DOHH2 (cell line): ENCODE results near the gene STOML1.

Experiments
- H3F3A ChIP-seq: fragments of 200-600 bp; sonication (generic), shearing (Covaris generic); 2 replicates; pipeline ENCODE4 v1.6.0; 2016; ENCODE audit warnings: antibody characterized with exemption, mild to moderate bottlenecking; ENCODE audit not compliant: control insufficient read depth, insufficient read depth
- H3K27ac ChIP-seq: fragments of 200-600 bp; sonication (generic); 2 replicates; pipeline ENCODE4 v1.5.1; 2014; ENCODE audit warnings: low read depth, mild to moderate bottlenecking, low read length, moderate library complexity
- H3K27me3 ChIP-seq: fragments of 200-600 bp; sonication (generic); 2 replicates; pipeline ENCODE4 v1.6.1; 2014; ENCODE audit warnings: mild to moderate bottlenecking, low read length, mixed read lengths; ENCODE audit not compliant: control insufficient read depth
- H3K36me3 ChIP-seq: fragments of 200-600 bp; sonication (generic); 2 replicates; pipeline ENCODE4 v1.6.1; 2014; ENCODE audit warnings: mild to moderate bottlenecking, low read length, moderate library complexity, mixed read lengths; ENCODE audit not compliant: control insufficient read depth
- H3K4me1 ChIP-seq: fragments of 200-600 bp; sonication (generic); 2 replicates; pipeline ENCODE4 v1.6.1; 2014; ENCODE audit warnings: mild to moderate bottlenecking, low read length, mixed read lengths; ENCODE audit not compliant: control insufficient read depth
- H3K4me2 ChIP-seq: fragments of 200-600 bp; sonication (generic); 2 replicates; pipeline ENCODE4 v1.6.0; 2014; ENCODE audit warnings: mild to moderate bottlenecking, low read length, moderate library complexity
- H3K4me3 ChIP-seq: fragments of 200-600 bp; sonication (generic); 2 replicates; pipeline ENCODE4 v1.5.1; 2014; ENCODE audit warnings: mild to moderate bottlenecking, low read length, mixed read lengths
- H3K79me2 ChIP-seq: fragments of 200-600 bp; sonication (generic); 2 replicates; pipeline ENCODE4 v1.6.1; 2014; ENCODE audit warnings: mild to moderate bottlenecking, low read length, mixed read lengths; ENCODE audit not compliant: control insufficient read depth
- H3K9me2 ChIP-seq: fragments of 200-600 bp; sonication (generic); replicated peaks from 2 replicates; pipeline ENCODE4 v1.6.1; 2014; ENCODE audit warnings: mild to moderate bottlenecking, low read length, mixed read lengths; ENCODE audit not compliant: control insufficient read depth
- H3K9me3 ChIP-seq: fragments of 200-600 bp; sonication (generic); 2 replicates; pipeline ENCODE4 v1.6.1; 2014; ENCODE audit warnings: antibody characterized with exemption, low read length, mixed read lengths; ENCODE audit not compliant: control insufficient read depth, insufficient read depth
- H4K20me1 ChIP-seq: fragments of 200-600 bp; sonication (generic); 2 replicates; pipeline ENCODE4 v1.6.0; 2014; ENCODE audit warnings: low read depth, mild to moderate bottlenecking, antibody characterized with exemption, low read length, moderate library complexity; ENCODE audit not compliant: control insufficient read depth, insufficient read depth
- EZH2phosphoT487 ChIP-seq: fragments of 200-600 bp; sonication (generic); IDR thresholded peaks from 2 replicates; pipeline ENCODE4 v1.6.1; 2017; ENCODE audit warnings: borderline replicate concordance, mild to moderate bottlenecking, antibody characterized with exemption, low read length, moderate library complexity, mixed read lengths
- TF ChIP-seq, protein P1 (sequence below): fragments of 200-600 bp; sonication (generic); IDR thresholded peaks from one replicate; pipeline ENCODE4 v1.5.1; 2014; ENCODE audit warnings: antibody characterized with exemption, mild to moderate bottlenecking, low read depth, low read length; ENCODE audit not compliant: poor library complexity, severe bottlenecking

Gene STOML1

DNA sequence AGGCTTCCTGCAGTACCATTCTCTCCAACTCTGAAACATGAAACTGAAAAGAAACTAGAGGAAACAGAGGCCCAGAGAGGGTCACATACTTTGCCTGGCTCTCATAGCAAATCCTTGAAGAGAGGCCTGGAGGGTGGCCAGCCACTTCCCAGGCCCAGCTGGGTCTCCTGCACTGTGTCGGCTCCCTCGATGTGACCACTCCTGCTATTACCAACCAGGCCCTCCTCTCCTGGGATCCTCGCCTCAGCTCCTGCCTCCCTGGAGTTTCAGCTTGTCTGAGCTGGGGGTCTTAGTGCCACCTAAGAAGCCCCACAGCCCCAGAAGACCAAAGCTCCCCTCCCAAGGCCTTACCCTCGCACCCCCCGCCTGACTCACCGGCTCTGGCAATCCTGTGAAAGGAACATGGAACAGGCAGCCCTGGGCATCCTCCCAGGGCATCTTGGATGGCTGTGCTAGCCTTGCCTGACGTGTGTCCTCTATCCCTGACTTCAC is 61.3 kb downstream of the STOML1 start:
- no peaks in the 10 kb centered on the region for H3K9me2 ChIP-seq
- no peak overlapping the region for H3K27ac ChIP-seq
- H3K79me2 ChIP-seq = no peaks in the 10 kb centered on the region
- 0 out of 2 replicates have a peak, but pooled peaks cover 3% of the 10 kb centered on the region for H3K27me3 ChIP-seq
- no peaks in the 10 kb centered on the region for H3K9me3 ChIP-seq
- no peaks in the 10 kb centered on the region for H3F3A ChIP-seq
- TF ChIP-seq, protein P1, sequence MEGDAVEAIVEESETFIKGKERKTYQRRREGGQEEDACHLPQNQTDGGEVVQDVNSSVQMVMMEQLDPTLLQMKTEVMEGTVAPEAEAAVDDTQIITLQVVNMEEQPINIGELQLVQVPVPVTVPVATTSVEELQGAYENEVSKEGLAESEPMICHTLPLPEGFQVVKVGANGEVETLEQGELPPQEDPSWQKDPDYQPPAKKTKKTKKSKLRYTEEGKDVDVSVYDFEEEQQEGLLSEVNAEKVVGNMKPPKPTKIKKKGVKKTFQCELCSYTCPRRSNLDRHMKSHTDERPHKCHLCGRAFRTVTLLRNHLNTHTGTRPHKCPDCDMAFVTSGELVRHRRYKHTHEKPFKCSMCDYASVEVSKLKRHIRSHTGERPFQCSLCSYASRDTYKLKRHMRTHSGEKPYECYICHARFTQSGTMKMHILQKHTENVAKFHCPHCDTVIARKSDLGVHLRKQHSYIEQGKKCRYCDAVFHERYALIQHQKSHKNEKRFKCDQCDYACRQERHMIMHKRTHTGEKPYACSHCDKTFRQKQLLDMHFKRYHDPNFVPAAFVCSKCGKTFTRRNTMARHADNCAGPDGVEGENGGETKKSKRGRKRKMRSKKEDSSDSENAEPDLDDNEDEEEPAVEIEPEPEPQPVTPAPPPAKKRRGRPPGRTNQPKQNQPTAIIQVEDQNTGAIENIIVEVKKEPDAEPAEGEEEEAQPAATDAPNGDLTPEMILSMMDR = no peak
- no peak for TF ChIP-seq EZH2phosphoT487
- no peaks in the 10 kb centered on the region for H3K4me1 ChIP-seq
- no peak overlapping the region for H3K4me3 ChIP-seq
- no peaks in the 10 kb centered on the region for H3K36me3 ChIP-seq
- H3K4me2 ChIP-seq = no peak overlapping the region
- H4K20me1 ChIP-seq = no peaks in the 10 kb centered on the region

- Histone ChIP-seq H3K27ac (no peak overlapping the region), H3K4me2 (no peak overlapping the region), H3K4me1 (no peaks in the 10 kb centered on the region), H3K9me2 (no peaks in the 10 kb centered on the region), H3F3A (no peaks in the 10 kb centered on the region), H3K79me2 (no peaks in the 10 kb centered on the region), H3K9me3 (no peaks in the 10 kb centered on the region), H4K20me1 (no peaks in the 10 kb centered on the region), H3K4me3 (no peak overlapping the region), H3K36me3 (no peaks in the 10 kb centered on the region), H3K27me3 (0 out of 2 replicates have a peak, but pooled peaks cover 3% of the 10 kb centered on the region)
- no peak for TF ChIP-seq EZH2phosphoT487
- TF ChIP-seq, protein P1 = no peak
These were observed 61.7 kb downstream of the STOML1 start for GRCh38 chr15:73930371-73930770.

DNA sequence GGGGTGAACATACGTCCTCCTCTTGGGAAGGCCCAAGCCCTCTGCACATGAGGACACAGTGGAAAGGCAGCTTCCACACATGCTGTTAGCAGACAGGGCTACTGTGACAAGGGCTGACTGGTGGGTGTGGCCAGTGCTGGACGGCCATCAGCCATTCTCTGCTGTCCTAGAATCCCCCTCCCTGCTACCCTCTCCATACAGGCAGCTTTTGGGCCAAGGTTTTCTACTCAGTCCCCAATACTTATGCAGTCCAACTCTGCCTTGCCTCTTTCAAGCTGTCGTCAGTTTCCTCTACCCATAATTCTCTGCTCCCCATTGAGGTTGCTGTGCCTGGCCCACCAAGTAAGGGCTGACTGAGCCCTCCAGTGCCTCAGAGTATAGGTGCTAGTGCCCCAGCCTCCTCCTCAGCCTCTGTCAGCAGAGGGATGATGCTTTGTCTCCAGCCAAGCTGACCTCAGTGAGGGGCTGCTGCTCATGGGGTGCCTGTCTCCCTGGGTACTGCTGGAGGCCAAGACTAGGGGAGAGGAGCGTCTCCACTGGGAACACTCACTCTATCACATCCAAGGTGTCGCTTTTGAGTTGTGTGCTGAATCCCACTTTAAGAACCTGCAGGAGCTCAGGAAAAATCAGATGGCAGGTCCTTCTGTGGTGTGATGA is 63.0 kb downstream of the STOML1 start:
- TF ChIP-seq, protein P1 = no peak
- TF ChIP-seq EZH2phosphoT487 = no peak
- Histone ChIP-seq H3F3A (no peaks in the 10 kb centered on the region), H3K27me3 (peaks cover 3% of the 10 kb centered on the region; the same call in 1 of the 2 replicates), H3K9me3 (no peaks in the 10 kb centered on the region), H3K4me2 (no peak overlapping the region), H3K4me1 (no peaks in the 10 kb centered on the region), H3K9me2 (no peaks in the 10 kb centered on the region), H4K20me1 (no peaks in the 10 kb centered on the region), H3K4me3 (no peak overlapping the region), H3K27ac (no peak overlapping the region), H3K79me2 (no peaks in the 10 kb centered on the region), H3K36me3 (no peaks in the 10 kb centered on the region)
